Astrocyte (in vitro differentiated cells and primary cell): ENCODE results near the gene ARL5A. TPM values are rescaled to one million over a fixed set of nuclear protein-coding genes. Genes with fewer than 3 reads are reported as not detected.

ENCODE experiments used
- DNase-seq: peaks from one replicate; pipeline ENCODE4 v3.0.0-alpha.2; 2010; ENCODE audit warnings: low read depth
- FAIRE-seq: peaks from 2 replicates; lab custom pipeline; 2011; peaks lifted over from hg19 to GRCh38; lab: Jason Lieb, UNC
- H2AFZ ChIP-seq: 2 replicates; pipeline ENCODE4 v1.6.0; 2012; ENCODE audit warnings: low read depth, low read length, inconsistent platforms
- H3K27ac ChIP-seq: 2 replicates; pipeline ENCODE4 v1.5.1; 2011; ENCODE audit warnings: low read depth, low read length, inconsistent platforms
- H3K27me3 ChIP-seq: 2 replicates; pipeline ENCODE4 v1.6.0; 2011; ENCODE audit warnings: low read length, inconsistent platforms; ENCODE audit not compliant: insufficient read depth
- H3K36me3 ChIP-seq: 2 replicates; pipeline ENCODE4 v1.5.1; 2011; ENCODE audit warnings: low read length, inconsistent platforms; ENCODE audit not compliant: insufficient read depth
- H3K4me1 ChIP-seq: 2 replicates; pipeline ENCODE4 v1.5.1; 2011; ENCODE audit warnings: low read length, inconsistent platforms; ENCODE audit not compliant: insufficient read depth
- H3K4me2 ChIP-seq: 2 replicates; pipeline ENCODE4 v1.6.0; 2012; ENCODE audit warnings: low read length, inconsistent platforms
- H3K4me3 ChIP-seq: 2 replicates; pipeline ENCODE4 v1.5.1; 2011; ENCODE audit warnings: low read depth, mild to moderate bottlenecking, low read length, inconsistent platforms; ENCODE audit not compliant: insufficient read depth
- H3K79me2 ChIP-seq: 2 replicates; pipeline ENCODE4 v1.6.0; 2012; ENCODE audit warnings: mild to moderate bottlenecking, low read length, inconsistent platforms; ENCODE audit not compliant: insufficient read depth
- H3K9ac ChIP-seq: 2 replicates; pipeline ENCODE4 v1.6.0; 2012; ENCODE audit warnings: mild to moderate bottlenecking, low read length, inconsistent platforms
- H3K9me3 ChIP-seq: 2 replicates; pipeline ENCODE4 v1.5.1; 2012; ENCODE audit warnings: low read depth, mild to moderate bottlenecking, low read length, inconsistent platforms; ENCODE audit not compliant: insufficient read depth
- H4K20me1 ChIP-seq: 2 replicates; pipeline ENCODE4 v1.6.0; 2012; ENCODE audit warnings: low read length, inconsistent platforms; ENCODE audit not compliant: insufficient read depth
- H3K27ac Mint-ChIP-seq: one replicate; pipeline ENCODE4 v1.8.0; 2021; ENCODE audit warnings: mild to moderate bottlenecking, mixed read lengths; ENCODE audit not compliant: unreplicated experiment
- H3K27me3 Mint-ChIP-seq: one replicate; pipeline ENCODE4 v1.8.0; 2021; ENCODE audit warnings: low read depth, mixed read lengths; ENCODE audit not compliant: unreplicated experiment
- H3K36me3 Mint-ChIP-seq: one replicate; pipeline ENCODE4 v1.8.0; 2021; ENCODE audit warnings: low read depth, mixed read lengths; ENCODE audit not compliant: unreplicated experiment
- H3K4me1 Mint-ChIP-seq: one replicate; pipeline ENCODE4 v1.8.0; 2021; ENCODE audit warnings: low read depth, mixed read lengths; ENCODE audit not compliant: unreplicated experiment
- H3K4me3 Mint-ChIP-seq: one replicate; pipeline ENCODE4 v1.8.0; 2021; ENCODE audit warnings: mild to moderate bottlenecking, moderate library complexity, mixed read lengths; ENCODE audit not compliant: unreplicated experiment
- H3K9me3 Mint-ChIP-seq: one replicate; pipeline ENCODE4 v1.8.0; 2021; ENCODE audit warnings: mild to moderate bottlenecking, mixed read lengths; ENCODE audit not compliant: unreplicated experiment
- CTCF ChIP-seq: IDR thresholded peaks from 2 replicates; pipeline ENCODE4 v1.5.1; 2011; ENCODE audit warnings: low read depth, mild to moderate bottlenecking, inconsistent platforms, low read length, moderate library complexity; ENCODE audit not compliant: insufficient read depth
- EZH2 ChIP-seq: IDR thresholded peaks from 2 replicates; pipeline ENCODE4 v1.6.1; 2012; ENCODE audit warnings: mild to moderate bottlenecking, low read length, inconsistent platforms; ENCODE audit not compliant: insufficient read depth
- total RNA-seq: library from RNA; stranded (reverse); gene quantifications from 2 replicates; pipeline ENCODE4 v1.2.1, GENCODE V29; 2021

ARL5A gene
- total RNA-seq, 1 donor from 2014 or later, result 69.7 TPM

GRCh38 chr2:151767536-151767935 is 60.7 kb downstream of the ARL5A start:
- Histone ChIP-seq H3K9ac (no peak overlapping the region), H4K20me1 (no peaks in the 10 kb centered on the region), H2AFZ (no peak overlapping the region), H3K4me1 (peaks cover 3% of the 10 kb centered on the region), H3K27me3 (no peaks in the 10 kb centered on the region), H3K79me2 (no peaks in the 10 kb centered on the region), H3K27ac (no peak overlapping the region), H3K36me3 (no peaks in the 10 kb centered on the region), H3K4me2 (no peak overlapping the region), H3K4me3 (no peak overlapping the region), H3K9me3 (no peaks in the 10 kb centered on the region)
- H3K4me3 Mint-ChIP-seq, result no peak overlapping the region
- FAIRE-seq, result no peak
- peaks cover 14% of the 10 kb centered on the region for H3K4me1 Mint-ChIP-seq
- no peak for DNase-seq
- no peaks in the 10 kb centered on the region for H3K27me3 Mint-ChIP-seq
- no peak for TF ChIP-seq EZH2
- TF ChIP-seq CTCF, result no peak
- H3K36me3 Mint-ChIP-seq, result peaks cover 10% of the 10 kb centered on the region
- no peak overlapping the region for H3K27ac Mint-ChIP-seq
- no peaks in the 10 kb centered on the region for H3K9me3 Mint-ChIP-seq

GRCh38 chr2:151766437-151767153 is 61.6 kb downstream of the ARL5A start:
- DNase-seq, result no peak
- no peak for FAIRE-seq

More at GRCh38 chr2:151766437-151767153, 61.6 kb downstream of the ARL5A start:
- no peak for TF ChIP-seq CTCF
- no peak for TF ChIP-seq EZH2
- H3K4me1 ChIP-seq, result no peaks in the 10 kb centered on the region
- H3K4me2 ChIP-seq, result no peak overlapping the region
- Mint-ChIP-seq H3K27ac (no peak overlapping the region), H3K36me3 (peaks cover 10% of the 10 kb centered on the region), H3K4me3 (no peak overlapping the region), H3K4me1 (peaks cover 14% of the 10 kb centered on the region), H3K9me3 (no peaks in the 10 kb centered on the region), H3K27me3 (no peaks in the 10 kb centered on the region)
- H2AFZ ChIP-seq, result no peak overlapping the region
- H3K9me3 ChIP-seq, result no peaks in the 10 kb centered on the region
- no peak overlapping the region for H3K9ac ChIP-seq
- no peak overlapping the region for H3K4me3 ChIP-seq
- H3K36me3 ChIP-seq, result no peaks in the 10 kb centered on the region
- no peak overlapping the region for H3K27ac ChIP-seq
- no peaks in the 10 kb centered on the region for H4K20me1 ChIP-seq
- H3K27me3 ChIP-seq, result no peaks in the 10 kb centered on the region
- H3K79me2 ChIP-seq, result no peaks in the 10 kb centered on the region
